HG03575 (cell line): ENCODE results near the gene KCNRG.

Source experiments
- ATAC-seq: cut with Tn5 transposase; IDR thresholded peaks from one replicate; pipeline ENCODE4 v1.9.1; 2021; ENCODE audit not compliant: unreplicated experiment, insufficient number of reproducible peaks, low FRiP score; ENCODE audit errors: extremely low read depth

KCNRG gene

GRCh38 chr13:50068508-50068907 lies 53.3 kb downstream of the KCNRG start:
- ATAC-seq = no peak

GRCh38 chr13:50069261-50069660 lies 54.0 kb downstream of the KCNRG start:
- ATAC-seq = no peak

GRCh38 chr13:50070186-50070585 lies 54.9 kb downstream of the KCNRG start:
- ATAC-seq = no peak
